Measurements from ENCODE around the gene ARHGAP26.

- TF ChIP-seq POLR2A (IDR thresholded peaks at IDR 0.05) (no peak), CTCF (IDR thresholded peaks at IDR 0.05) (no peak), EP300 (IDR thresholded peaks at IDR 0.05; ENCODE audit: low read depth) (no peak), POLR2AphosphoS5 (IDR thresholded peaks at IDR 0.05) (no peak)
Measured at GRCh38 chr5:142900927-142901326, 130.8 kb downstream of the ARHGAP26 start.
